ENCODE measurements around the gene IKZF5. TPM values are rescaled to one million over a fixed set of nuclear protein-coding genes. Genes with fewer than 3 reads are reported as not detected.

IKZF5 gene
- total RNA-seq, 1 donor, result 4.3 TPM

GRCh38 chr10:122954731-122955050 is 53.9 kb downstream of the IKZF5 start:
- no peak for TF ChIP-seq CTCF (IDR thresholded peaks at IDR 0.05; ENCODE audit: insufficient read depth, low read depth, low read length)
- DNase-seq (ENCODE audit: low read depth), result no peak
- H3K4me3 ChIP-seq (ENCODE audit: low read depth, low read length), result peak overlapping the region; percentile 90

- peak; percentile 3 for TF ChIP-seq CTCF (IDR thresholded peaks at IDR 0.05; ENCODE audit: insufficient read depth, low read depth, low read length)
- peak within 1 kb of the TSS; percentile 90 for H3K4me3 ChIP-seq (ENCODE audit: low read depth, low read length)
- DNase-seq (ENCODE audit: low read depth), result peak; percentile 99
These were observed 54.5 kb downstream of the IKZF5 start, which contains the start of gene C10orf88 for GRCh38 chr10:122953902-122954730. TSS of gene C10orf88 (minus strand) at chr10:122954227. CDS start at chr10:122954178, 49 bp downstream.

GRCh38 chr10:122949296-122949695 is 59.3 kb downstream of the IKZF5 start:
- H3K4me3 ChIP-seq (ENCODE audit: low read depth, low read length), result no peak overlapping the region
- no peak for DNase-seq (ENCODE audit: low read depth)
- no peak for TF ChIP-seq CTCF (IDR thresholded peaks at IDR 0.05; ENCODE audit: insufficient read depth, low read depth, low read length)

Other genes with a start within 250 kb of the IKZF5 start
- 0.32 and 0.43 TPM in 2 replicates for gene CUZD1, start 162.9 kb downstream of the IKZF5 start, total RNA-seq
- gene FAM24B, start 129.2 kb downstream of the IKZF5 start, total RNA-seq, result 2.9 and 3.5 TPM in 2 replicates
- not detected in 2 replicates for gene FAM24A, start 98.2 kb downstream of the IKZF5 start, total RNA-seq
- 9.7 and 9.9 TPM in 2 replicates for gene C10orf88, start 54.6 kb downstream of the IKZF5 start, total RNA-seq
- 5.5 and 5.6 TPM in 2 replicates for gene PSTK, start 28.4 kb downstream of the IKZF5 start, total RNA-seq
- 4.2 and 4.3 TPM in 2 replicates for gene ACADSB, start 211 bp upstream of the IKZF5 start, total RNA-seq
- gene HMX3, start 127.2 kb upstream of the IKZF5 start, total RNA-seq, result not detected in 2 replicates
- not detected in 2 replicates for gene HMX2, start 139.3 kb upstream of the IKZF5 start, total RNA-seq
- gene BUB3, start 145.6 kb upstream of the IKZF5 start, total RNA-seq, result 134 and 158 TPM in 2 replicates

Measured in fibroblast of villous mesenchyme (primary cell).